ENCODE data around the gene RAB40C. TPM values are rescaled to one million over a fixed set of nuclear protein-coding genes. Genes with fewer than 3 reads are reported as not detected.

The RAB40C gene
- total RNA-seq, 1 experiment from 2014 or later: 30.7 TPM

- CTCF ChIA-PET: no interaction called here
- no TSS peak for BruUV-seq (replicated peaks)
- in situ Hi-C loops (cut with HindIII; ENCODE audit: low pct_unique_long_range_greater_than_20kb, low sequenced_read_pairs): no loop called here
- peak overlapping the region; percentile 34; the same call in 1 of the 2 replicates for H3K27ac ChIP-seq (ENCODE audit: low read length)
- DNase-seq (ENCODE audit: low read depth, low spot score) (no peak), ATAC-seq (peak; percentile 2; the same call in 1 of the 2 replicates)
- H3K4me3 ChIP-seq (ENCODE audit: low read depth in 2 of 2, low read length in 2 of 2): no peak overlapping the region
- no peaks in the 10 kb centered on the region for H3K36me3 ChIP-seq (ENCODE audit: control insufficient read depth, insufficient read depth, low read length)
- H3K4me1 ChIP-seq (ENCODE audit: control insufficient read depth, insufficient read depth, low read length): peaks cover 47% of the 10 kb centered on the region
- POLR2A ChIA-PET: no interaction called here
- TF ChIP-seq POLR2AphosphoS5 (IDR thresholded peaks at IDR 0.05; ENCODE audit: low read depth, low read length) (no peak), REST (IDR thresholded peaks at IDR 0.05; ENCODE audit: insufficient read depth in 1 of 2, low read depth in 2 of 2, low read length in 1 of 2) (no peak), CTCF (IDR thresholded peaks at IDR 0.05) (no peak), TCF7L2 (IDR thresholded peaks at IDR 0.05; ENCODE audit: low read depth, low read length) (no peak), SIN3A (IDR thresholded peaks at IDR 0.05; ENCODE audit: borderline replicate concordance, insufficient read depth, low read depth, low read length) (no peak)
- H3K27me3 ChIP-seq (ENCODE audit: control insufficient read depth, insufficient read depth, low read length): no peaks in the 10 kb centered on the region
- intact Hi-C loops (cut with micrococcal nuclease; ENCODE audit: unreplicated experiment): no loop called here
- no peaks in the 10 kb centered on the region for H3K9me3 ChIP-seq (ENCODE audit: control insufficient read depth, insufficient read depth, low read depth, low read length)
Measured at GRCh38 chr16:630249-630814, 40.5 kb downstream of the RAB40C start.

- no peaks in the 10 kb centered on the region for H3K27me3 ChIP-seq (ENCODE audit: control insufficient read depth, insufficient read depth, low read length)
- DNase-seq (ENCODE audit: low read depth, low spot score) (no peak), ATAC-seq (no peak)
- CTCF ChIA-PET: no interaction called here
- intact Hi-C loops (cut with micrococcal nuclease; ENCODE audit: unreplicated experiment): no loop called here
- no peaks in the 10 kb centered on the region for H3K36me3 ChIP-seq (ENCODE audit: control insufficient read depth, insufficient read depth, low read length)
- no peaks in the 10 kb centered on the region for H3K9me3 ChIP-seq (ENCODE audit: control insufficient read depth, insufficient read depth, low read depth, low read length)
- BruUV-seq (replicated peaks): no TSS peak
- peak within 1 kb of the TSS; percentile 34; the same call in 1 of the 2 replicates for H3K27ac ChIP-seq (ENCODE audit: low read length)
- in situ Hi-C loops (cut with HindIII; ENCODE audit: low pct_unique_long_range_greater_than_20kb, low sequenced_read_pairs): no loop called here
- TF ChIP-seq REST (IDR thresholded peaks at IDR 0.05; ENCODE audit: insufficient read depth in 1 of 2, low read depth in 2 of 2, low read length in 1 of 2) (no peak), CTCF (IDR thresholded peaks at IDR 0.05) (no peak), POLR2AphosphoS5 (IDR thresholded peaks at IDR 0.05; ENCODE audit: low read depth, low read length) (0 out of 2 replicates have a peak, but pooled peaks have one; percentile 32), SIN3A (IDR thresholded peaks at IDR 0.05; ENCODE audit: borderline replicate concordance, insufficient read depth, low read depth, low read length) (no peak), TCF7L2 (IDR thresholded peaks at IDR 0.05; ENCODE audit: low read depth, low read length) (no peak)
- H3K4me1 ChIP-seq (ENCODE audit: control insufficient read depth, insufficient read depth, low read length): peaks cover 48% of the 10 kb centered on the region
- POLR2A ChIA-PET: no interaction called here
- H3K4me3 ChIP-seq (ENCODE audit: low read depth in 2 of 2, low read length in 2 of 2): no peak within 1 kb of the TSS
Measured at GRCh38 chr16:630815-631405, 41.0 kb downstream of the RAB40C start, which contains the start of gene WFIKKN1. Gene WFIKKN1, plus strand, starts transcription at chr16:630985. Its CDS starts 269 bp downstream, at chr16:631254.
